ENCODE results near the gene CENPL. TPM values are rescaled to one million over a fixed set of nuclear protein-coding genes. Genes with fewer than 3 reads are reported as not detected.
"Not testable (repeated sequence)": the region's sequence is repeated elsewhere in the genome, so short reads cannot be mapped to it uniquely, and the experiment has no call there.

The CENPL gene
- total and polyA plus RNA-seq, 10 of the 15 experiments (the other 5 are each of a cell fraction or from before 2014, with no cell fraction given) = 14.9 to 32.1 (median 24.5) TPM

DNA sequence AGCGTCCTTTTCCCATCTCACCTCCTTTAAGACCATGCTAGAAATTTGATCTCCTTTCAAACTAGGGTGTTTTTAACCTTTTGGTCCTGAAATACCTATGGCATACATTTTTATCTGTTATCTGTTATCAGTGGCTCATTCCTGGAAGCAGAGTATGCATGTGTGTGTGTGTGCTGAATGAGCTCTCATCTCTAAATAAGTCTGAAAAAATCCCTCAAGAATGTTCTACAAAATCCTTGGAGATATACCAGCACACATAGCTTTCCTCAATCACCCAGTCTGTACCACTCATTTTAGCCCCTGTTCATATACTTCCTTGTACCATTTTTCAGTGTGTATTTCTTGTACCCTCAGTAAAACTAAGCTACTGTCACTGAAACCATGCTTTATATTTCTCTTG is 6.2 kb downstream of the CENPL start:
- no peak overlapping the region for H3K4me3 ChIP-seq

DNA sequence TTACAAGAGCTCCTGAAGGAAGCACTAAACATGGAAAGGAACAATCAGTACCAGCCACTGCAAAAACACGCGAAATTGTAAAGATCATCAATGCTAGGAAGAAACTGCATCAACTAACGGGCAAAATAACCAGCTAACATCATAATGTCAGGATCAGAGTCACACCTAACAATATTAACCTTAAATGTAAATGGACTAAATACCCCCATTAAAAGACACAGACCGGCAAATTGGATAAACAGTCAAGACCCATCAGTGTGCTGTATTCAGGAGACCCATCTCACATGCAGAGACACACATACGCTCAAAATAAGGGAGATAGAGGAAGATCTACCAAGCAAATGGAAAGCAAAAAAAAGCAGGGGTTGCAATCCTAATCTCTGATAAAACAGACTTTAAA is 11.0 kb downstream of the CENPL start:
- BruUV-seq (replicated peaks); H2AFZ ChIP-seq (ENCODE audit: control insufficient read depth, low read depth, low read length); RAD21 ChIA-PET (ENCODE audit: unreplicated experiment); POLR2A ChIA-PET; H4K20me1 ChIP-seq (ENCODE audit: control insufficient read depth, insufficient read depth); intact Hi-C loops (cut with micrococcal nuclease; ENCODE audit: unreplicated experiment); H3K4me1 ChIP-seq (ENCODE audit: control insufficient read depth, insufficient read depth, low read length); SMC1A ChIA-PET (ENCODE audit: uncharacterized antibody, unreplicated experiment); H3K79me2 ChIP-seq (ENCODE audit: control insufficient read depth, insufficient read depth, low read length); H3K27ac ChIP-seq (ENCODE audit: control insufficient read depth, insufficient read depth); DNase-seq (ENCODE audit: low read depth, low spot score); FAIRE-seq; in situ Hi-C loops (cut with MboI); H3K9me3 ChIP-seq (replicated peaks; ENCODE audit: control insufficient read depth, insufficient read depth, low read length); ATAC-seq; H3K27me3 ChIP-seq (replicated peaks in 1 of 2; ENCODE audit: control insufficient read depth in 2 of 2, insufficient read depth in 2 of 2, low read length in 1 of 2); H3K4me3 ChIP-seq; CTCF ChIA-PET; H3K4me2 ChIP-seq (ENCODE audit: control insufficient read depth, insufficient read depth); H3K9ac ChIP-seq (ENCODE audit: control insufficient read depth, insufficient read depth, low read length): not testable (repeated sequence)
- H3K36me3 ChIP-seq (ENCODE audit: control insufficient read depth in 2 of 2, insufficient read depth in 2 of 2, low read length in 1 of 2) = peaks cover 0 to 10% of the 10 kb centered on the region in 2 experiments; a peak in 3 of 4 replicates
- 95% methylated on average over 5 of the region's 5 CpGs for WGBS (ENCODE audit: insufficient coverage, insufficient replicate concordance, low lambda C conversion rate, missing lambda C conversion rate)

More for the DNA sequence above, 6.2 kb downstream of the CENPL start:
- intact Hi-C loops (cut with micrococcal nuclease; ENCODE audit: unreplicated experiment) (no loop called here), in situ Hi-C loops (cut with MboI) (no loop called here)
- no TSS peak for BruUV-seq (replicated peaks)
- Histone ChIP-seq H3K27ac (ENCODE audit: control insufficient read depth, insufficient read depth) (no peak overlapping the region), H3K9ac (ENCODE audit: control insufficient read depth, insufficient read depth, low read length) (no peak overlapping the region), H3K4me2 (ENCODE audit: control insufficient read depth, insufficient read depth) (no peak overlapping the region), H2AFZ (ENCODE audit: control insufficient read depth, low read depth, low read length) (no peak overlapping the region), H3K27me3 (replicated peaks in 1 of 2; ENCODE audit: control insufficient read depth in 2 of 2, insufficient read depth in 2 of 2, low read length in 1 of 2) (no peaks in the 10 kb centered on the region), H3K4me1 (ENCODE audit: control insufficient read depth, insufficient read depth, low read length) (no peaks in the 10 kb centered on the region), H4K20me1 (ENCODE audit: control insufficient read depth, insufficient read depth) (no peaks in the 10 kb centered on the region), H3K36me3 (ENCODE audit: control insufficient read depth in 2 of 2, insufficient read depth in 2 of 2, low read length in 1 of 2) (peaks cover 0 to 2% of the 10 kb centered on the region in 2 experiments), H3K79me2 (ENCODE audit: control insufficient read depth, insufficient read depth, low read length) (peaks cover 46% of the 10 kb centered on the region), H3K9me3 (replicated peaks; ENCODE audit: control insufficient read depth, insufficient read depth, low read length) (no peaks in the 10 kb centered on the region; the same call in 2 of the 3 replicates)
- DNase-seq (ENCODE audit: low read depth, low spot score) (no peak), FAIRE-seq (no peak), ATAC-seq (no peak)
- 100% methylated on average over 1 of the region's 1 CpG for WGBS (ENCODE audit: insufficient coverage, insufficient replicate concordance, low lambda C conversion rate, missing lambda C conversion rate)
- CTCF ChIA-PET = interaction anchor here (0.6 to 1.5 kb wide), 5 partner anchors 12 to 398 kb away, joined by 3 to 7 read pairs (median 4); no protein-coding TSS in a partner anchor
- SMC1A ChIA-PET (ENCODE audit: uncharacterized antibody, unreplicated experiment) = interaction anchor here (0.6 to 1.3 kb wide), 3 partner anchors 9 to 118 kb away, joined by 3 to 4 read pairs (median 3); no protein-coding TSS in a partner anchor
- POLR2A ChIA-PET = no interaction called here
- RAD21 ChIA-PET (ENCODE audit: unreplicated experiment) = no interaction called here
- TF ChIP-seq, protein P1, sequence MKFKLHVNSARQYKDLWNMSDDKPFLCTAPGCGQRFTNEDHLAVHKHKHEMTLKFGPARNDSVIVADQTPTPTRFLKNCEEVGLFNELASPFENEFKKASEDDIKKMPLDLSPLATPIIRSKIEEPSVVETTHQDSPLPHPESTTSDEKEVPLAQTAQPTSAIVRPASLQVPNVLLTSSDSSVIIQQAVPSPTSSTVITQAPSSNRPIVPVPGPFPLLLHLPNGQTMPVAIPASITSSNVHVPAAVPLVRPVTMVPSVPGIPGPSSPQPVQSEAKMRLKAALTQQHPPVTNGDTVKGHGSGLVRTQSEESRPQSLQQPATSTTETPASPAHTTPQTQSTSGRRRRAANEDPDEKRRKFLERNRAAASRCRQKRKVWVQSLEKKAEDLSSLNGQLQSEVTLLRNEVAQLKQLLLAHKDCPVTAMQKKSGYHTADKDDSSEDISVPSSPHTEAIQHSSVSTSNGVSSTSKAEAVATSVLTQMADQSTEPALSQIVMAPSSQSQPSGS (IDR thresholded peaks at IDR 0.05; ENCODE audit: low read length) = no peak
- TF ChIP-seq SRF (IDR thresholded peaks at IDR 0.05; ENCODE audit: low read depth in 2 of 2, low read length in 2 of 2) (no peak), EP300 (IDR thresholded peaks at IDR 0.05; ENCODE audit: borderline replicate concordance in 1 of 2, control insufficient read depth in 1 of 2, low read depth in 2 of 2, low read length in 2 of 2) (no peak), TAF1 (IDR thresholded peaks at IDR 0.05; ENCODE audit: borderline replicate concordance, low read depth, low read length) (no peak), JUNB (IDR thresholded peaks at IDR 0.05) (no peak)
- TF ChIP-seq, protein P2, sequence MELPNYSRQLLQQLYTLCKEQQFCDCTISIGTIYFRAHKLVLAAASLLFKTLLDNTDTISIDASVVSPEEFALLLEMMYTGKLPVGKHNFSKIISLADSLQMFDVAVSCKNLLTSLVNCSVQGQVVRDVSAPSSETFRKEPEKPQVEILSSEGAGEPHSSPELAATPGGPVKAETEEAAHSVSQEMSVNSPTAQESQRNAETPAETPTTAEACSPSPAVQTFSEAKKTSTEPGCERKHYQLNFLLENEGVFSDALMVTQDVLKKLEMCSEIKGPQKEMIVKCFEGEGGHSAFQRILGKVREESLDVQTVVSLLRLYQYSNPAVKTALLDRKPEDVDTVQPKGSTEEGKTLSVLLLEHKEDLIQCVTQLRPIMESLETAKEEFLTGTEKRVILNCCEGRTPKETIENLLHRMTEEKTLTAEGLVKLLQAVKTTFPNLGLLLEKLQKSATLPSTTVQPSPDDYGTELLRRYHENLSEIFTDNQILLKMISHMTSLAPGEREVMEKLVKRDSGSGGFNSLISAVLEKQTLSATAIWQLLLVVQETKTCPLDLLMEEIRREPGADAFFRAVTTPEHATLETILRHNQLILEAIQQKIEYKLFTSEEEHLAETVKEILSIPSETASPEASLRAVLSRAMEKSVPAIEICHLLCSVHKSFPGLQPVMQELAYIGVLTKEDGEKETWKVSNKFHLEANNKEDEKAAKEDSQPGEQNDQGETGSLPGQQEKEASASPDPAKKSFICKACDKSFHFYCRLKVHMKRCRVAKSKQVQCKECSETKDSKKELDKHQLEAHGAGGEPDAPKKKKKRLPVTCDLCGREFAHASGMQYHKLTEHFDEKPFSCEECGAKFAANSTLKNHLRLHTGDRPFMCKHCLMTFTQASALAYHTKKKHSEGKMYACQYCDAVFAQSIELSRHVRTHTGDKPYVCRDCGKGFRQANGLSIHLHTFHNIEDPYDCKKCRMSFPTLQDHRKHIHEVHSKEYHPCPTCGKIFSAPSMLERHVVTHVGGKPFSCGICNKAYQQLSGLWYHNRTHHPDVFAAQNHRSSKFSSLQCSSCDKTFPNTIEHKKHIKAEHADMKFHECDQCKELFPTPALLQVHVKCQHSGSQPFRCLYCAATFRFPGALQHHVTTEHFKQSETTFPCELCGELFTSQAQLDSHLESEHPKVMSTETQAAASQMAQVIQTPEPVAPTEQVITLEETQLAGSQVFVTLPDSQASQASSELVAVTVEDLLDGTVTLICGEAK (IDR thresholded peaks at IDR 0.05; ENCODE audit: borderline replicate concordance) = no peak

Measured in GM12878 (cell line).